Neural cell (in vitro differentiated cells): Measurements from ENCODE around the gene NUP50. TPM values are rescaled to one million over a fixed set of nuclear protein-coding genes. Genes with fewer than 3 reads are reported as not detected.

Experiments
- H2AFZ ChIP-seq: fragments of 200-600, 300-800 bp; sonication (generic), shearing (Covaris generic); 2 replicates; pipeline ENCODE4 v1.6.0; 2014; ENCODE audit warnings: low read depth, mild to moderate bottlenecking, antibody characterized with exemption, low read length, moderate library complexity
- H3F3A ChIP-seq: fragments of 200-600 bp; shearing (Covaris generic); 2 replicates; pipeline ENCODE4 v1.6.1; 2016; ENCODE audit warnings: mild to moderate bottlenecking, moderate library complexity, mixed read lengths, antibody characterized with exemption, low read length; ENCODE audit not compliant: insufficient read depth, poor library complexity, severe bottlenecking
- H3K27ac ChIP-seq: fragments of 200-600, 300-800 bp; sonication (generic), shearing (Covaris generic); 2 replicates; pipeline ENCODE4 v1.5.1; 2014; ENCODE audit warnings: mild to moderate bottlenecking, low read length, moderate library complexity
- H3K27me3 ChIP-seq: fragments of 300-800, 200-600 bp; sonication (generic), shearing (Covaris generic); 2 replicates; pipeline ENCODE4 v1.6.0; 2014; ENCODE audit warnings: mild to moderate bottlenecking, low read depth, low read length, moderate library complexity; ENCODE audit not compliant: insufficient read depth
- H3K36me3 ChIP-seq: fragments of 300-800, 200-600 bp; sonication (generic), shearing (Covaris generic); 2 replicates; pipeline ENCODE4 v1.5.1; 2014; ENCODE audit warnings: mild to moderate bottlenecking, antibody characterized with exemption, low read length, moderate library complexity; ENCODE audit not compliant: insufficient read depth
- H3K4me2 ChIP-seq: fragments of 300-800, 200-600 bp; sonication (generic), shearing (Covaris generic); 2 replicates; pipeline ENCODE4 v1.6.0; 2014; ENCODE audit warnings: mild to moderate bottlenecking, low read length
- H3K4me3 ChIP-seq: fragments of 300-800, 200-600 bp; sonication (generic), shearing (Covaris generic); 2 replicates; pipeline ENCODE4 v1.5.1; 2014; ENCODE audit warnings: mild to moderate bottlenecking, low read length, moderate library complexity
- H3K79me2 ChIP-seq: fragments of 200-600 bp; shearing (Covaris generic); replicated peaks from 2 replicates; pipeline ENCODE4 v1.6.0; 2014; ENCODE audit warnings: mild to moderate bottlenecking, low read length, moderate library complexity; ENCODE audit not compliant: insufficient read depth
- H3K9ac ChIP-seq: fragments of 300-800, 200-600 bp; sonication (generic), shearing (Covaris generic); 2 replicates; pipeline ENCODE4 v1.6.1; 2016; ENCODE audit warnings: mild to moderate bottlenecking, low read length, mixed read lengths
- H3K9me2 ChIP-seq: fragments of 200-600 bp; shearing (Covaris generic); 2 replicates; pipeline ENCODE4 v1.6.1; 2016; ENCODE audit warnings: mild to moderate bottlenecking, low read length, mixed read lengths; ENCODE audit not compliant: insufficient read depth
- H3K9me3 ChIP-seq: fragments of 200-600, 300-800 bp; sonication (generic), shearing (Covaris generic); 2 replicates; pipeline ENCODE4 v1.6.1; 2016; ENCODE audit warnings: mild to moderate bottlenecking, mixed run types, low read length, moderate library complexity, mixed read lengths
- H4K20me1 ChIP-seq: fragments of 200-600 bp; shearing (Covaris generic); 2 replicates; pipeline ENCODE4 v1.6.1; 2016; ENCODE audit warnings: mild to moderate bottlenecking, mixed run types; ENCODE audit not compliant: insufficient read depth
- CTCF ChIP-seq: fragments of 450-650 bp; IDR thresholded peaks from 2 replicates; pipeline ENCODE4 v1.5.1; 2014; ENCODE audit warnings: antibody characterized with exemption, mild to moderate bottlenecking, moderate library complexity; ENCODE audit not compliant: poor library complexity, severe bottlenecking
- EP300 ChIP-seq: fragments of 450-650 bp; conservative IDR thresholded peaks from 2 replicates; pipeline ENCODE4 v1.6.1; 2014; ENCODE audit warnings: antibody characterized with exemption, mild to moderate bottlenecking, moderate library complexity; ENCODE audit not compliant: poor library complexity, severe bottlenecking
- EZH2 ChIP-seq: fragments of 200-600, 300-800 bp; shearing (Covaris generic), sonication (generic); IDR thresholded peaks from 2 replicates; pipeline ENCODE4 v1.6.1; 2014; ENCODE audit warnings: antibody characterized with exemption, low read length, borderline replicate concordance, mild to moderate bottlenecking; ENCODE audit not compliant: insufficient read depth, poor library complexity, severe bottlenecking
- MXI1 ChIP-seq: fragments of 450-650 bp; conservative IDR thresholded peaks from 2 replicates; pipeline ENCODE4 v1.6.1; 2014; ENCODE audit warnings: antibody characterized with exemption, mild to moderate bottlenecking; ENCODE audit not compliant: poor library complexity, severe bottlenecking
- POLR2AphosphoS5 ChIP-seq: IDR thresholded peaks from 2 replicates; pipeline ENCODE4 v1.6.1; 2012
- RAD21 ChIP-seq: fragments of 450-650 bp; conservative IDR thresholded peaks from 2 replicates; pipeline ENCODE4 v1.6.1; 2014; ENCODE audit warnings: antibody characterized with exemption, mild to moderate bottlenecking, moderate library complexity
- REST ChIP-seq: IDR thresholded peaks from 2 replicates; pipeline ENCODE4 v1.6.1; 2012; ENCODE audit warnings: borderline replicate concordance
- SMC3 ChIP-seq: fragments of 450-650 bp; conservative IDR thresholded peaks from 2 replicates; pipeline ENCODE4 v1.6.1; 2014; ENCODE audit warnings: antibody characterized with exemption, mild to moderate bottlenecking, moderate library complexity; ENCODE audit not compliant: poor library complexity
- TAF1 ChIP-seq: IDR thresholded peaks from 2 replicates; pipeline ENCODE4 v1.6.1; 2012; ENCODE audit warnings: low read depth
- polyA plus RNA-seq: library from polyadenylated mRNA; depleted of rRNA; stranded (reverse); fragments of >200 nt; gene quantifications from 2 replicates; pipeline ENCODE4 v1.2.3, GENCODE V29; 2014

Gene NUP50
- polyA plus RNA-seq, 1 donor from 2014 or later, result 38.7 TPM

DNA sequence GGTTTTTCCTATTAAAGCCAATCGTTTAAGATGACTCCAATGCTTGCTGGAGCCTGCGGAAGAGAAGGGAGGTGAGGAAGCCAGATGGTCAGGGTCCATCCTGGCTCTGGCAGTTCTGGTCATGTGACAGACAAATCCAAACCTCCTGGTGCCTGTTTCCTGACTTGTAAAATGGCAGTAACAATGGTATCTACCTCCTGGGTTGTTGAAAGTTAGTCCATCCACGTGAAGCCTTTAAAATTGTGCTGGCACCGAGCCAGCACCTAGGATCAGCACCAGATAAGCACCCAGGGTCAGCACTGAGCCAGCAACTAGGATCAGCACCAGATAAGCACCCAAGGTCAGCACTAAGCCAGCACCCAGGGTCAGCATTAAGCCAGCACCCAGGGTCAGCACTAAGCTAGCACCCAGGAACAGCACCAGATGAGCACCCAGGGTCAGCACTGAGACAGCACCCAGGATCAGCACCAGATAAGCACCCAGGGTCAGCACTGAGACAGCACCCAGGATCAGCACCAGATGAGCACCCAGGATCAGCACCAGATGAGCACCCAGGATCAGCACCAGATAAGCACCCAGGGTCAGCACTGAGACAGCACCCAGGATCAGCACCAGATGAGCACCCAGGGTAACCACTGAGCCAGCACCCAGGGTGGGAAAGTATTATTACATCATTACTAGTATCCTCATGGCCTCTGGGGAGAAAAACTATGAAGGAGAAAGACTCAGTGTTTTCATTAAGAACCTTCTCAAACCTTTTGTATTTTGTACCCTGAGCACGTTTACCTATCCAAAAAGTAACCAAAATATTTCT, 59.8 kb downstream of the NUP50 start:
- H4K20me1 ChIP-seq, result peaks cover 10% of the 10 kb centered on the region
- no peaks in the 10 kb centered on the region for H3K27me3 ChIP-seq
- H3K9me3 ChIP-seq, result no peaks in the 10 kb centered on the region
- H3K4me2 ChIP-seq, result no peak overlapping the region
- peaks cover 37% of the 10 kb centered on the region for H3K79me2 ChIP-seq
- no peak overlapping the region for H3K27ac ChIP-seq
- H3K36me3 ChIP-seq, result no peaks in the 10 kb centered on the region
- TF ChIP-seq REST, result no peak
- no peak for TF ChIP-seq MXI1
- no peak for TF ChIP-seq RAD21
- no peak for TF ChIP-seq EP300
- no peak for TF ChIP-seq SMC3
- TF ChIP-seq TAF1, result no peak
- no peak for TF ChIP-seq POLR2AphosphoS5
- no peak for TF ChIP-seq EZH2
- TF ChIP-seq CTCF, result no peak
- H2AFZ ChIP-seq, result no peak overlapping the region
- H3K4me3 ChIP-seq, result no peak overlapping the region
- H3K9me2 ChIP-seq, result peaks cover 3% of the 10 kb centered on the region
- no peaks in the 10 kb centered on the region for H3F3A ChIP-seq
- no peak overlapping the region for H3K9ac ChIP-seq

- peaks cover 10% of the 10 kb centered on the region for H4K20me1 ChIP-seq
- H3K27ac ChIP-seq, result no peak overlapping the region
- no peaks in the 10 kb centered on the region for H3K9me3 ChIP-seq
Measured at GRCh38 chr22:45224331-45224730, 60.6 kb downstream of the NUP50 start.

More at GRCh38 chr22:45224331-45224730, 60.6 kb downstream of the NUP50 start:
- H3K9ac ChIP-seq, result no peak overlapping the region
- H3K4me2 ChIP-seq, result no peak overlapping the region
- no peaks in the 10 kb centered on the region for H3K36me3 ChIP-seq
- H3K27me3 ChIP-seq, result no peaks in the 10 kb centered on the region
- no peak overlapping the region for H3K4me3 ChIP-seq
- H3K9me2 ChIP-seq, result peaks cover 3% of the 10 kb centered on the region
- no peaks in the 10 kb centered on the region for H3F3A ChIP-seq
- TF ChIP-seq EZH2 (no peak), MXI1 (no peak), RAD21 (no peak), TAF1 (no peak), CTCF (no peak), POLR2AphosphoS5 (no peak), SMC3 (no peak), EP300 (no peak), REST (no peak)
- peaks cover 34% of the 10 kb centered on the region for H3K79me2 ChIP-seq
- no peak overlapping the region for H2AFZ ChIP-seq
